Measurements from ENCODE around the gene HCFC1R1. TPM values are rescaled to one million over a fixed set of nuclear protein-coding genes. Genes with fewer than 3 reads are reported as not detected.

The HCFC1R1 gene
- total and polyA plus RNA-seq, 2 experiments from 2014 or later, result 35.7 to 158 TPM

GRCh38 chr16:2977440-2977839 lies 46.3 kb downstream of the HCFC1R1 start:
- Histone ChIP-seq H3K4me3 (no peak overlapping the region), H3K79me2 (peaks cover 5% of the 10 kb centered on the region), H3K9me2 (replicated peaks; ENCODE audit: insufficient read depth) (no peaks in the 10 kb centered on the region), H3K4me1 (ENCODE audit: insufficient read depth) (peaks cover 9% of the 10 kb centered on the region), H3K27ac (no peak overlapping the region), H3K4me2 (no peak overlapping the region), H4K20me1 (ENCODE audit: insufficient read depth, poor library complexity, severe bottlenecking) (no peaks in the 10 kb centered on the region), H3K9me3 (ENCODE audit: low read depth) (no peaks in the 10 kb centered on the region), H3K36me3 (replicated peaks; ENCODE audit: insufficient read depth, low read depth) (no peaks in the 10 kb centered on the region), H3K27me3 (no peaks in the 10 kb centered on the region), H2AFZ (no peak overlapping the region)
- no peak for DNase-seq (ENCODE audit: low spot score)
- 94% methylated on average over 6 of the region's 6 CpGs for WGBS (ENCODE audit: low lambda C conversion rate, missing lambda C conversion rate)
- TF ChIP-seq EZH2 (IDR thresholded peaks at IDR 0.05; ENCODE audit: borderline replicate concordance), result no peak
- no peak for TF ChIP-seq CTCF (IDR thresholded peaks at IDR 0.05; ENCODE audit: poor library complexity)
- no peak for TF ChIP-seq EZH2phosphoT487 (IDR thresholded peaks at IDR 0.05; ENCODE audit: low read depth, severe bottlenecking, unreplicated experiment)

- Histone ChIP-seq H3K36me3 (replicated peaks; ENCODE audit: insufficient read depth, low read depth) (no peaks in the 10 kb centered on the region), H4K20me1 (ENCODE audit: insufficient read depth, poor library complexity, severe bottlenecking) (no peaks in the 10 kb centered on the region), H3K4me2 (no peak overlapping the region), H3K9me3 (ENCODE audit: low read depth) (no peaks in the 10 kb centered on the region), H3K4me1 (ENCODE audit: insufficient read depth) (peaks cover 9% of the 10 kb centered on the region), H3K79me2 (peaks cover 5% of the 10 kb centered on the region), H2AFZ (no peak overlapping the region), H3K27ac (no peak overlapping the region), H3K9me2 (replicated peaks; ENCODE audit: insufficient read depth) (no peaks in the 10 kb centered on the region), H3K4me3 (no peak overlapping the region), H3K27me3 (no peaks in the 10 kb centered on the region)
- no peak for DNase-seq (ENCODE audit: low spot score)
- 95% methylated on average over 15 of the region's 15 CpGs for WGBS (ENCODE audit: low lambda C conversion rate, missing lambda C conversion rate)
- TF ChIP-seq EZH2phosphoT487 (IDR thresholded peaks at IDR 0.05; ENCODE audit: low read depth, severe bottlenecking, unreplicated experiment), result no peak
- no peak for TF ChIP-seq EZH2 (IDR thresholded peaks at IDR 0.05; ENCODE audit: borderline replicate concordance)
- TF ChIP-seq CTCF (IDR thresholded peaks at IDR 0.05; ENCODE audit: poor library complexity), result no peak
These were observed 47.1 kb downstream of the HCFC1R1 start for GRCh38 chr16:2976673-2977072.

- 93% methylated on average over 7 of the region's 7 CpGs for WGBS (ENCODE audit: low lambda C conversion rate, missing lambda C conversion rate)
- no peak overlapping the region for H3K27ac ChIP-seq
- no peaks in the 10 kb centered on the region for H3K9me2 ChIP-seq (replicated peaks; ENCODE audit: insufficient read depth)
- H3K27me3 ChIP-seq, result no peaks in the 10 kb centered on the region
- H3K79me2 ChIP-seq, result peaks cover 5% of the 10 kb centered on the region
- DNase-seq (ENCODE audit: low spot score), result no peak
- H3K4me1 ChIP-seq (ENCODE audit: insufficient read depth), result peaks cover 6% of the 10 kb centered on the region
- no peak overlapping the region for H3K4me2 ChIP-seq
- H3K4me3 ChIP-seq, result no peak overlapping the region
- H3K9me3 ChIP-seq (ENCODE audit: low read depth), result no peaks in the 10 kb centered on the region
- no peak overlapping the region for H2AFZ ChIP-seq
- no peaks in the 10 kb centered on the region for H3K36me3 ChIP-seq (replicated peaks; ENCODE audit: insufficient read depth, low read depth)
- TF ChIP-seq EZH2 (IDR thresholded peaks at IDR 0.05; ENCODE audit: borderline replicate concordance) (no peak), EZH2phosphoT487 (IDR thresholded peaks at IDR 0.05; ENCODE audit: low read depth, severe bottlenecking, unreplicated experiment) (no peak), CTCF (IDR thresholded peaks at IDR 0.05; ENCODE audit: poor library complexity) (no peak)
- no peaks in the 10 kb centered on the region for H4K20me1 ChIP-seq (ENCODE audit: insufficient read depth, poor library complexity, severe bottlenecking)
These were observed 47.5 kb downstream of the HCFC1R1 start for GRCh38 chr16:2976201-2976600.

Data from hepatocyte (in vitro differentiated cells).